Amniotic stem cell (primary cell): ENCODE measurements around the gene SNAP23.

ENCODE experiments used
- DNase-seq: peaks from one replicate; lab custom pipeline; 2025; lab: John Stamatoyannopoulos, UW

The SNAP23 gene

DNA sequence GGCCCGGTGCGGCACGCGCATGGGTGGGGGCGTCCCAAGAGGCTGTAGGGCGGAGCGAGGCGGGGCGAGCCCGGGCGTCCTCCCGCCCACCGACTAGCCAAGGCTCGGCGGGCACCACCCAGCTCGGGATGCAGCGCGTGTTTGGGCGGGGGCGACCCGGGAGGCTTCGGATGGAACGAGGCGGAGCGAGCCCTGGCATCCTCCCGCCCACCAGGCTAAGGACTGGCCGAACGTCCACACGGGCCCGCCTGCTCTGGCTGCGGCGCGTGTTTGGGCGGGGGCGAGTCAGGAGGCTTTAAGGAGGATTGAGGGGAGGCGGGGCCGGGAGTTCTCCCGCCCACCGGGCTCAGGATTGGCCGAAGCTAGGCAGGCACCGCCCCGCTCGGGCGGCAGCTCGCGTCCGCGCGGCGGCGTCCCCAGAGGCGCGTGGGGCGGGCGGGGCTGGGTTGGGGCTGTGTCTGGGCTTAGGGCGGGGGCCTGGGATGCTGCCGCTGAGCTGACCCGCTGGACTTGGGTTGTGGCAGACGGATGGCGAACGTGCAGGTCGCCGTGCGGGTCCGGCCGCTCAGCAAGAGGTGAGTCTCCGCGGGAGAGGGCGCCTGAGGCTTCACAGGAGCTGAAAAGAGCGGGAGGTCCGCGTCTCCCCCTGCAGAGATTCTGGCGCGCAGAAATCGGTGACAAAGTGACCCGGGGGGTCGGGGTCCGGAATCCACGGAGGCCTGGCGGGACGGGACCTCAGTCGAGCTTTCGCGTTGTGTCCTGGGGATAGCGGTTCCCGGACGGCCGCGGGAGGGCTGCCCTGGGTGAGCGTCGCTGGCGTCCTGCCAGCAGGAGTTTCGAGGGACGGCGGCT is 80.0 kb downstream of the SNAP23 start, which contains the start of gene STARD9:
Gene STARD9 (plus strand): TSS at position 419 of the 852 bp plus-strand sequence. CDS start 110 bp downstream, at position 529.
- DNase-seq, result peak; percentile 97

DNA sequence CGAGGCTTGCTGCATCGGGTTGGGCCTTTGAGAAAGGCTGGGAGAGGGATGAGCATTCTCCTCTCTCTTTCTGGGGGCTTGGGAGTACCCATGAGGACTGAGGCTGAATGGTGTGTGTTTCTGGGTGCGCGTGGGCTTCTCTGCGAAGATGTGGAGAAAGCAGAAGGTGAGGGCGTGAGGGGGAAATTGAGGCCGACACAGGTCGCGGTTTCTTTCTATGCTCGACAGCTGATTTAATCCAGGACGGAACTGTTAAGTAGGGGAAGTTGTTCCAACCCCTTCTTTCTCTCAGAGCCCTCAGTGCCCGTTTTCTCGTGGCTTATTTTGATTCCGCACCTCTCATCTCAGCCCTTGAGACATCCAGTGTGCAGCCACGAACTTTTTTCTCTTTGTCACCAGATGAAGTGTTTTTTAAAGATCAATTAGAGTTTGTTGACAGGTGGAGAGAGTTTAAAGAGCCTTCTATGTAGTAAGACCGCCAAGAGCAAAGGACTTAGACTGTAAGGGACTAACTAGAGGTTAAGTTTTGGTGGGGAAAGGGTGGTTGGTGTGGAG is 80.7 kb downstream of the SNAP23 start:
- no peak for DNase-seq

DNA sequence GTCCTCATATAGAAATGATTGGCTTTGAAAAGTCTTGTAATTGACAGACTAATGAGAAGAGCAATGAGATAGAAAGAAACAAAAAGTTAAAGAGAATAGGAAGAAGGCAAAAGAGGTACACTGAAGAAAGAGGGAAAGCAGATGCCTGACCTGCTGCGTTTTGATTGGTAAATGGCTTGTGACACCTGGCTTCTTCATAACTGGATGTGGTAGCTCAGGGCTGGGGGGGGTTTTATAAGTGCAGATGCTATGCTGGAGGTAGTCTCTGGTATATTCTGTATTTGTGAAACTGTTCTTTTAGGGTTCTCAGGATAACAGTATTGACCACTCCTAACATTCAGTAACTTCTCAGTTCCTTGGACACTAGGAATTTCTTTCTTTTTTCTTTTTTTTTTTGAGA is 81.3 kb downstream of the SNAP23 start:
- no peak for DNase-seq

DNA sequence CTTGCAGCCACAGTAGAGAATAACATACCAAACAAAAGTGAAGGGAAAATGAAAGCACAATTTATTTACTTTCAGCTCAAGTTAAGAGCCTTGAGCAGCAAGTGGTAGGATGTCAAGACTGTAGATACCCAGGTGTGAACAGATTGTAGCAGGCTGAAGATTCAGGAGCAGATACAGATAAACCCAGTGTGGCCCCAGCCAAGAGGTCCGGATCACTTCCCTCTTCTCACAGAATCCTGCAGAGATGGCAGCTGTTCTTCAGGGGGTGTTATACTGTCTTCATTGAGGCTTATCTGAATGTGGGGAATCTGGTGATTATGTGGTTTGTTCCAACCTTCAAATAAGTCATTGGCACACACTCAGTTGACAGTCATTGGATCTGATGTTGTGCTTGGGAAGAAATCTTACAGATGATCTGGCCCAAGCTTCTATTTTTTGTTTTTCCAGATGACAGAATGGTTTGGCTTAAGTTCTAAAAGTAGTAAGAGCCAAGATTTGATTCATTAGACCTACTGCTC is 82.1 kb downstream of the SNAP23 start:
- no peak for DNase-seq

DNA sequence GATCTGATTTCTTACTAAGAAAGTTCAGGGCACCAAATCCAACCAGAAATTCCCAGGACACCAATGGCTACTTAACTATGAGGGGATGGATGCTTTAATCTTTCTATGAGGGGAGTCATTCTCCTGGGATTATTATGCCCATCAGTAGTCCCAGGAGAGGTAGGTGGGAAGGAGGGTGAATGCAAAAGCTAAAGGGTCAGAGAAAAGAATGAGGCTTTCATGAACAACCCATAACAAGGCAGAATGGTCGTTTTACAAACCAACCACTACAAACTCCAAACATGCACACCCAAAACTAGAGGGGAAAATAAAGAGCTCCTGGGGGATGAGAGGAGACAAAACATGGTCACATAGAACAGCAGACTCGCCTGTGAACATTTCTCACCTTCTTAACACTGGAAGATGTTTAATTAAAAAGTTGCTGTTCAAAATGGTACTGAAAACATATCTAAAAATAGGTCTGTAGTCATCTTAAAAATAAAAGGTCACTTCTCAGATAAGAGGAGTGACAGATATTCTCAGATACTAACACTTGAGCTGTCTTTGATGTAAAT is 83.6 kb downstream of the SNAP23 start:
- no peak for DNase-seq

DNA sequence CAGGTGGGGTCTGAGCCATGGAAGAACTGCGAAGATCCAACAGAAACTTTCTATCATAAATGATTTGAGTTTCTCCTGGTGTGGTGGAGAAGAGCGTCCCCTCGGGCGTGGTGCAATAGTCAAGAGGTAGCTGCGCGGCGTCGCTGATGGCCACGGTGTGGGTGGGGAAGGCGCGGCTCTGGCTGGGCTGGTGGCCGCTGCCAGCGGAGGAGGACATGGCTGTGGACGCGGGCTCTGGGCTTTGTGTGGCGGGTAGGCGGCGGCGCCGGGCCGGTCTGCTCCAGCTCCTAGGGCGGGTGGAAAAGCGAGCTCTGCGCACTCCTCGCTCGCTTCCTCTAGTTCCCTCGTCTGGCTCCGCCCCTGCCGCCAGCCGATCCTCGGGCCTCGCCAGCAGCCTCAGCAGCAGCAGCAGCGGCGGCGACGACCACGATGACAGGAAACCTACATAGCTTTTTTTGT is 85.9 kb downstream of the SNAP23 start:
- peak; percentile 70 for DNase-seq
